Karpas-422 (cell line): Measurements from ENCODE around the gene ULK4. TPM values are rescaled to one million over a fixed set of nuclear protein-coding genes. Genes with fewer than 3 reads are reported as not detected.
"Not testable (repeated sequence)": the region's sequence is repeated elsewhere in the genome, so short reads cannot be mapped to it uniquely, and the experiment has no call there.

ENCODE experiments used
- DNase-seq: peaks from one replicate; pipeline ENCODE4 v3.0.0-alpha.2; 2015
- H2AFZ ChIP-seq: fragments of 200-600 bp; sonication (generic); 2 replicates; pipeline ENCODE4 v1.6.1; 2014; ENCODE audit warnings: antibody characterized with exemption, low read length, mixed read lengths
- H3K27ac ChIP-seq: fragments of 200-600 bp; sonication (generic); 2 replicates; pipeline ENCODE4 v1.5.1; 2014; ENCODE audit warnings: mild to moderate bottlenecking, low read length, moderate library complexity
- H3K27me3 ChIP-seq: fragments of 200-600 bp; sonication (generic); 2 replicates; pipeline ENCODE4 v1.6.1; 2014; ENCODE audit warnings: low read length, mixed read lengths
- H3K36me3 ChIP-seq: fragments of 200-600 bp; sonication (generic); 2 replicates; pipeline ENCODE4 v1.6.1; 2014; ENCODE audit warnings: low read length, mixed read lengths; ENCODE audit not compliant: insufficient read depth
- H3K4me1 ChIP-seq: fragments of 200-600 bp; sonication (generic); 2 replicates; pipeline ENCODE4 v1.6.1; 2014; ENCODE audit warnings: mild to moderate bottlenecking, low read length, mixed read lengths
- H3K4me2 ChIP-seq: fragments of 200-600 bp; sonication (generic); 2 replicates; pipeline ENCODE4 v1.6.1; 2014; ENCODE audit warnings: low read length, low read depth, mild to moderate bottlenecking; ENCODE audit not compliant: poor library complexity, severe bottlenecking
- H3K4me3 ChIP-seq: fragments of 200-600 bp; sonication (generic); 2 replicates; pipeline ENCODE4 v1.5.1; 2014; ENCODE audit warnings: mild to moderate bottlenecking, antibody characterized with exemption, low read length, mixed read lengths
- H3K79me2 ChIP-seq: fragments of 200-600 bp; sonication (generic); 2 replicates; pipeline ENCODE4 v1.6.1; 2014; ENCODE audit warnings: mild to moderate bottlenecking, low read length, mixed read lengths
- H3K9ac ChIP-seq: fragments of 200-600 bp; sonication (generic); 2 replicates; pipeline ENCODE4 v1.6.0; 2014; ENCODE audit warnings: low read length
- H3K9me2 ChIP-seq: fragments of 200-600 bp; sonication (generic), shearing (Covaris generic); replicated peaks from 2 replicates; pipeline ENCODE4 v1.6.0; 2014; ENCODE audit warnings: mild to moderate bottlenecking, low read length, moderate library complexity; ENCODE audit not compliant: insufficient read depth
- H3K9me3 ChIP-seq: fragments of 300-700, 200-600 bp; sonication (generic); 2 replicates; pipeline ENCODE4 v1.6.1; 2014; ENCODE audit warnings: low read length, mixed read lengths
- H4K20me1 ChIP-seq: fragments of 200-600 bp; sonication (generic); 2 replicates; pipeline ENCODE4 v1.6.1; 2014; ENCODE audit warnings: mild to moderate bottlenecking, antibody characterized with exemption, low read length, low read depth; ENCODE audit not compliant: insufficient read depth
- total RNA-seq: library from RNA; depleted of rRNA; stranded (reverse); fragments of >200 nt; shearing (Covaris generic); gene quantifications from 2 replicates; pipeline ENCODE4 v1.2.3, GENCODE V29; 2014; ENCODE audit warnings: low replicate concordance

ULK4 gene
- total RNA-seq, 1 experiment from 2014 or later = 8.8 TPM

DNA sequence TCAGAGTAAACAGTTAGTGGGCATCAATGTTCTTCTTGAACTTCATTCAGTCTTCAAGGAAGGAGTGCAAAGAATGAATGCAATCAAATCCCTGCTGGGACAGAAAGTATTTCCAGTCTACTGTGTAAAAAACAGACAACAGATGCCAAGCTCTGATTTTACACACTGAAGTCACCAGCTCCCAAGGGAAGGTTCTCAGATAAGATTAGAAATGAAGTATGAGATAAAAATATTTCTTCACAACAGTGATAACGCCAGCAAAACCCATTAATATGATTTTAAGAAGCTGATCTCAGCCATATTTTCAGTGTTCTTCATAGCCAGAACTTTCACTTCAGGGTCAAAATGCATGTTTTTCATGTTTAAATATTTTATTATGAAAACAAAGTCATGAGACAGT is 497.0 kb downstream of the ULK4 start:
- Histone ChIP-seq H3K9me3 (no peaks in the 10 kb centered on the region), H3K36me3 (no peaks in the 10 kb centered on the region), H3K4me3 (no peak overlapping the region), H4K20me1 (no peaks in the 10 kb centered on the region), H3K4me1 (no peaks in the 10 kb centered on the region), H3K27ac (no peak overlapping the region), H3K9ac (no peak overlapping the region), H3K79me2 (no peaks in the 10 kb centered on the region), H3K9me2 (no peaks in the 10 kb centered on the region), H3K4me2 (no peak overlapping the region), H2AFZ (no peak overlapping the region), H3K27me3 (no peaks in the 10 kb centered on the region)
- DNase-seq = no peak

DNA sequence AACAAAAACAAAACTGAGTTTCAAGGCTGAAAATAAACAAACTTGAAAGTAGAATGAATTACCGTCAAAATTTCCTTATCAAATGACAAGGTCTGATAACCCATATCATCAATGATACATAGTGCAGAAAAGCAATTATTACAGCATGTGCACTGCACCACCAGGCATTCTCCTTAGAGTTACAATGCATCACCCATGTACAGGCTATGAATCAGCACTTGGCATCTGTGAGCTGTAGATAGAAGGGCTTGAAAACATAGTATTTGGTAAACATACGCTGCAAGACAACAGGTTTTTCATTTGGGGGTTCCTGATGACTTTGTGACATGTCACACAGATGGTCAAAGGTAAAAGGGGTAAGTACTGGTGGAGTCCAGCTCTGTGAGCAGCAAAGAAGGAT is 497.5 kb downstream of the ULK4 start:
- H3K9ac ChIP-seq = no peak overlapping the region
- no peaks in the 10 kb centered on the region for H3K79me2 ChIP-seq
- H3K9me2 ChIP-seq = no peaks in the 10 kb centered on the region
- no peak for DNase-seq
- no peaks in the 10 kb centered on the region for H3K9me3 ChIP-seq
- no peak overlapping the region for H3K27ac ChIP-seq
- H3K4me1 ChIP-seq = no peaks in the 10 kb centered on the region
- H3K36me3 ChIP-seq = no peaks in the 10 kb centered on the region
- no peaks in the 10 kb centered on the region for H4K20me1 ChIP-seq
- no peak overlapping the region for H3K4me2 ChIP-seq
- H2AFZ ChIP-seq = no peak overlapping the region
- no peak overlapping the region for H3K4me3 ChIP-seq
- H3K27me3 ChIP-seq = no peaks in the 10 kb centered on the region

DNA sequence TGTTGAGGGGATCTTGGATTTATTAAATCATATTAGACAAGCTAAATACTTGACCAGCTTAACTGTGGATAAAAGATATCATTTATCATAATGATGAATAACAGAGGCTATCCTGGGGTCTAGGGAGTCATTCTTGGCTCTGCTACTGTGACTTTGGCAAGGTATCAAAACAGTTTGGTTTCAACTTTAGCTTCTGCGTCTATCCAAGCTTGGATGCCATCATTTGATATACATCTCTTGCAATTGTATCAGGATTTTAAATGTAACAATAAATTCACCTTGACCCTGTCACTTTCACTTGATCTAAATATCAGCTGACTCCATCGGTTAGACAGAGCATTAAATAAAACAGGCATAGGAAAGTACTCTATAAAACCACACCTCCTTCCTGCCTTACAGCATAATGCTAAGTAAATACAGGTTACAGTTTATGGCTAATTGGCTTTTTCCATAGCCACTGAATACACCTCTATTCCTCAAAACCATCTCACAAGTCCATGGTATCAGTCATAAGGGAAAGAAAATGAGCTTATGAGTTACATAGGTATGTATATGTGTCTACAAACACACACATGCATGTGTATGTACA is 499.7 kb downstream of the ULK4 start:
- H3K9me2 ChIP-seq = no peaks in the 10 kb centered on the region
- DNase-seq = no peak
- no peaks in the 10 kb centered on the region for H3K4me1 ChIP-seq
- no peak overlapping the region for H3K27ac ChIP-seq
- no peaks in the 10 kb centered on the region for H3K27me3 ChIP-seq
- no peak overlapping the region for H3K4me3 ChIP-seq
- H3K36me3 ChIP-seq = no peaks in the 10 kb centered on the region
- H4K20me1 ChIP-seq = no peaks in the 10 kb centered on the region
- H2AFZ ChIP-seq = no peak overlapping the region
- H3K9ac ChIP-seq = no peak overlapping the region
- no peaks in the 10 kb centered on the region for H3K9me3 ChIP-seq
- no peak overlapping the region for H3K4me2 ChIP-seq
- H3K79me2 ChIP-seq = no peaks in the 10 kb centered on the region

DNA sequence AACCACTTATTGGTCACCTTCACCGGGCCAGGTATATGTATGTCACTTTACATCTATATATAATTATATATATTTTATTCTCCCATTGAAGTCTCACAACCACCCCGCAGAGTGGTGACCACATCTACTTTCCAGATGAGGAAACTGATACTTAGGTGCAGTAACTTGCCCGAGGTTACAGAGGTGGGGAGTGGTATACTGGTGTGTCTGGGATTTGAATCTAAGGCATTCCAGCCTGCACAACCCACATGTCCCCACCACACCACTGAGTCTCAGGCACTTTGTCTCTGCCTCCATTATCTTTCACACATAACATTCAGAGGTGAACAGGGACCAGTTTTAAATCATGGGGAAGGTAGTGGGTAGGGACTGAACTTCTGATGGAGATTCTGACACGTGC is 501.2 kb downstream of the ULK4 start:
- H3K4me1 ChIP-seq = no peaks in the 10 kb centered on the region
- H3K27me3 ChIP-seq = no peaks in the 10 kb centered on the region
- DNase-seq = no peak
- no peak overlapping the region for H3K27ac ChIP-seq
- H2AFZ ChIP-seq = no peak overlapping the region
- H4K20me1 ChIP-seq = no peaks in the 10 kb centered on the region
- no peak overlapping the region for H3K4me3 ChIP-seq
- H3K9ac ChIP-seq = no peak overlapping the region
- H3K9me3 ChIP-seq = no peaks in the 10 kb centered on the region
- H3K36me3 ChIP-seq = no peaks in the 10 kb centered on the region
- H3K9me2 ChIP-seq = no peaks in the 10 kb centered on the region
- H3K79me2 ChIP-seq = no peaks in the 10 kb centered on the region
- no peak overlapping the region for H3K4me2 ChIP-seq

DNA sequence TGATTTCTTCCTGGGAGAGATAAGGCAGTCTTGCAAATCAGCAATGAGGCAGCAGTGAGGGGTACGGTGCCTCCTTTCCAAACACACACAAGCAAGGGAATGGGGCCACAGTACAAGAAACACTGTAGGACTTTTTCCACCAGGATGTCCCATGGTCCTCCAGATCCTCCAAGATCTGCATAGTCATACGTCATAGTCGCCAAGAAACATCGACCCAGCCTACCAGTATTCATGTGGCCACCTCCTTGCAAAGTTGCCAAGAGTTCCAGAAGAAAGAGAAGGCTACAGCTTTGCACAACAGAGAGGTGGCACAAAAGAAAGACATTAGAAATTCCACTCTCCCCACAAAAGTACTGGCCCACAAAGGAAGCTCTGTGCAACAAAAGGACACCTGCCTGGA is 504.7 kb downstream of the ULK4 start:
- H3K9ac ChIP-seq = no peak overlapping the region
- no peaks in the 10 kb centered on the region for H3K9me2 ChIP-seq
- H4K20me1 ChIP-seq = no peaks in the 10 kb centered on the region
- no peaks in the 10 kb centered on the region for H3K27me3 ChIP-seq
- no peak for DNase-seq
- H3K79me2 ChIP-seq = no peaks in the 10 kb centered on the region
- no peaks in the 10 kb centered on the region for H3K9me3 ChIP-seq
- H3K36me3 ChIP-seq = no peaks in the 10 kb centered on the region
- H3K4me1 ChIP-seq = no peaks in the 10 kb centered on the region
- no peak overlapping the region for H3K27ac ChIP-seq
- no peak overlapping the region for H3K4me3 ChIP-seq
- H3K4me2 ChIP-seq = no peak overlapping the region
- no peak overlapping the region for H2AFZ ChIP-seq

DNA sequence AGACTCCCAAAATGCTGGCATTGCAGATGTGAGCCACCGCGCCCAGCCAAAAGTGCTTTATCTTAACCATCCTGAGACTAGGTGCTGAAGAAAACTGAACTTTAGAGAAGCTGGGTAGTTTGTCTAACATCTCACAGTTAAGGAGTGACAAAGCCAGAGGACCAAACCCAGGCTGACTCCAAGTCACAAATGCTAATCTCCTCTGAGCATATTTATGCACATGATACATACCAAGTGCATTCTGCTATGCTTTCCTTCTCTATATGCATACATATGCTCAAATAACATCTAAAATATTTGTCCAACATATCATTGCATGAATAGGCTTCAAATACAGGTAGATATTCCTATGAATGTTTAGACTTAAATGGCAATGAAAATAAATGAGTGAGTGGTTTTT is 505.7 kb downstream of the ULK4 start:
- Histone ChIP-seq H3K4me2 (no peak overlapping the region), H3K27me3 (no peaks in the 10 kb centered on the region), H3K27ac (no peak overlapping the region), H3K9me3 (no peaks in the 10 kb centered on the region), H3K4me1 (no peaks in the 10 kb centered on the region), H2AFZ (no peak overlapping the region), H3K79me2 (no peaks in the 10 kb centered on the region), H3K36me3 (no peaks in the 10 kb centered on the region), H3K4me3 (no peak overlapping the region), H4K20me1 (no peaks in the 10 kb centered on the region), H3K9ac (no peak overlapping the region), H3K9me2 (no peaks in the 10 kb centered on the region)
- DNase-seq = no peak

DNA sequence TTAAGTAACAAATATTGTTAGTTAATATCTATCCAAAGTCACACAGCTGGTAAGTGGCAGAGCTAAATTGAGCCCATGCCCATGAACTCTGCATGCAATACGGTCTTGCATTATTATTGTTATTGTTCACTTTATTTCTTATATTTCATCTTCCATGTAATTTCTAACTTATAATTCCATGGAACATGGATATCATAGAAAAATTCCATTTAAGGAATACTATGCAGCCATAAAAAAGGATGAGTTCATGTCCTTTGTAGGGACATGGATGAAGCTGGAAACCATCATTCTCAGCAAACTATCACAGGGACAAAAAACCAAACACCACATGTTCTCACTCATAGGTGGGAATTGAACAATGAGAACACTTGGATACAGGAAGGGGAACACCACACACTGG is 508.3 kb downstream of the ULK4 start:
- not testable (repeated sequence) for H3K79me2 ChIP-seq, H3K9me2 ChIP-seq, DNase-seq, H3K4me1 ChIP-seq, H3K4me3 ChIP-seq, H3K27ac ChIP-seq, H3K27me3 ChIP-seq, H3K4me2 ChIP-seq, H3K9ac ChIP-seq, H4K20me1 ChIP-seq, H3K36me3 ChIP-seq, H2AFZ ChIP-seq, H3K9me3 ChIP-seq

DNA sequence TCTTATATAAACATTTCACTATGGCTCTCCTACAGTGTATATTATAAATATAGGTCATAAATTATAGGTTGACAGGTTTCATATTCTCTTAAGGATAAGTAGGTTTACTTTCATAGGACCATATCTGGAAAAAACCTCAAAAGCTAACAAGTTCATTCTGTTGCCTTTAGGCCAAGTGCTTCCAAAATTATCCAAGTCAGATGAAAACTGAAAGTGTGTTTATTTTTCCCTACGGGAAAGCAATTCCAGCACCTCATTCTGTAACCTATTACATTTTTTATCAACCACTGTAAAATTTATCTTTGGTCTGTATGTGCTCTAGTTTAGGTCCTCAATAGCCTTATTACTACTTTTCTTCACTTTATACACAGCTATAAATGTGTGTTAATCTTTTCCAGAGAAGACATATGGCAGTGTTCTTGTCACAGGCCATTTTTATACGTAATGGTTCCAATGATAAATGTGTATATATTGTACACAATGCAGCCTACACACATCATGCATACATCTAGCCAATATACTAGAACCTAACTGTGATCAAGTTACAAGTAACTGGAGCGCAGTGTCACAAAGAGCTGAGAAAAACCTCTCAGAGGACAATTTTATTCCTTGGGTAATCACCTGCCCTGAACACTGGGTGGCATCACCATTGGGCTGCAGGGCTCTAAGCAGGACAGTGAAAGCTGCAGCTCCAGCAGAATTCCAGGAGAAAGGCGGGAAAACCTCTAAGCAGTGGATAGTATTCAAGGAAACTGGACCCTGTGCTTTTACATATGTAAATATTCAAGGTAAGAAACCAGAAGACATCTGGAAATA is 511.3 kb downstream of the ULK4 start:
- Histone ChIP-seq H3K4me2 (no peak overlapping the region), H3K36me3 (no peaks in the 10 kb centered on the region), H3K9ac (no peak overlapping the region), H3K79me2 (no peaks in the 10 kb centered on the region), H2AFZ (no peak overlapping the region), H3K27ac (no peak overlapping the region), H3K4me3 (no peak overlapping the region), H3K9me2 (no peaks in the 10 kb centered on the region), H3K4me1 (no peaks in the 10 kb centered on the region), H4K20me1 (no peaks in the 10 kb centered on the region), H3K27me3 (no peaks in the 10 kb centered on the region), H3K9me3 (no peaks in the 10 kb centered on the region)
- DNase-seq = no peak
